IMR-90 (cell line): ENCODE data around the gene AGBL1. TPM values are rescaled to one million over a fixed set of nuclear protein-coding genes. Genes with fewer than 3 reads are reported as not detected.

ENCODE experiments used
- ATAC-seq: fragments of 200-7000 bp; cut with Tn5 transposase; 2 replicates; pipeline ENCODE4 v1.9.1; 2020; ENCODE audit warnings: low read depth, mild to moderate bottlenecking, moderate library complexity
- BruUV-seq: library from RNA; stranded (reverse); fragments of 400-500 nt; replicated peaks from 2 replicates; lab custom pipeline; 2021; lab: Mats Ljungman, UMichigan
- CTCF ChIA-PET: fragments of 300-600 bp; formaldehyde crosslinking; extraction: SDS; loops from one replicate; lab custom pipeline; 2021; ENCODE audit warnings: antibody characterized with exemption; lab: Yijun Ruan, JAX
- POLR2A ChIA-PET: fragments of 300-600 bp; sonication (Branson Sonifier 250); formaldehyde crosslinking; loops from one replicate; lab custom pipeline; 2022; ENCODE audit warnings: antibody characterized with exemption; ENCODE audit not compliant: unreplicated experiment; lab: Charles Lee
- DNase-seq: peaks from one replicate; pipeline ENCODE4 v3.0.0; 2013
- H2AFZ ChIP-seq: replicated peaks from 2 replicates; pipeline ENCODE3; 2013; ENCODE audit warnings: low read length, mild to moderate bottlenecking; ENCODE audit not compliant: poor library complexity
- H2AK5ac ChIP-seq: 2 replicates; pipeline ENCODE4 v1.6.1; 2013; ENCODE audit warnings: low read depth, low read length, inconsistent platforms
- H2AK9ac ChIP-seq: replicated peaks from 2 replicates; pipeline ENCODE3; 2013; ENCODE audit warnings: mild to moderate bottlenecking, low read depth, low read length, moderate library complexity; ENCODE audit not compliant: poor library complexity
- H2BK120ac ChIP-seq: 2 replicates; pipeline ENCODE4 v1.6.1; 2013; ENCODE audit warnings: low read depth, low read length, inconsistent platforms
- H2BK15ac ChIP-seq: 3 replicates; pipeline ENCODE4 v1.6.1; 2013; ENCODE audit warnings: low read depth, low read length, inconsistent platforms
- H2BK20ac ChIP-seq: 2 replicates; pipeline ENCODE4 v1.6.1; 2013; ENCODE audit warnings: low read depth, mild to moderate bottlenecking, inconsistent platforms, low read length, moderate library complexity
- H2BK5ac ChIP-seq: 2 replicates; pipeline ENCODE4 v1.6.1; 2013; ENCODE audit warnings: mild to moderate bottlenecking, low read depth, low read length, inconsistent platforms; ENCODE audit not compliant: poor library complexity, severe bottlenecking
- H3K14ac ChIP-seq: replicated peaks from 2 replicates; pipeline ENCODE4 v1.6.1; 2013; ENCODE audit warnings: low read depth, low read length, inconsistent platforms
- H3K18ac ChIP-seq: 2 replicates; pipeline ENCODE4 v1.6.1; 2013; ENCODE audit warnings: low read depth, low read length, control low read depth
- H3K23ac ChIP-seq: 2 replicates; pipeline ENCODE4 v1.6.1; 2013; ENCODE audit warnings: low read depth, low read length, inconsistent platforms
- H3K27ac ChIP-seq: 2 replicates; pipeline ENCODE4 v1.5.1; 2013; ENCODE audit warnings: mild to moderate bottlenecking, control low read depth, low read length; ENCODE audit not compliant: insufficient read depth
- H3K27me3 ChIP-seq: 2 replicates; pipeline ENCODE4 v1.6.1; 2013; ENCODE audit warnings: low read length; ENCODE audit not compliant: control insufficient read depth, insufficient read depth
- H3K36me3 ChIP-seq: 2 replicates; pipeline ENCODE4 v1.6.1; 2013; ENCODE audit warnings: low read length, mixed read lengths; ENCODE audit not compliant: control insufficient read depth, insufficient read depth
- H3K4ac ChIP-seq: 2 replicates; pipeline ENCODE4 v1.6.1; 2013; ENCODE audit warnings: low read depth, low read length, inconsistent platforms
- H3K4me1 ChIP-seq: 2 replicates; pipeline ENCODE4 v1.6.1; 2013; ENCODE audit warnings: low read length, mixed read lengths; ENCODE audit not compliant: control insufficient read depth, insufficient read depth
- H3K4me2 ChIP-seq: 2 replicates; pipeline ENCODE4 v1.6.1; 2013; ENCODE audit warnings: low read depth, mild to moderate bottlenecking, control low read depth, low read length, moderate library complexity
- H3K4me3 ChIP-seq: 2 replicates; pipeline ENCODE4 v1.5.1; 2013; ENCODE audit warnings: low read depth, mild to moderate bottlenecking, control low read depth, low read length, moderate library complexity; ENCODE audit not compliant: insufficient read depth
- H3K56ac ChIP-seq: 2 replicates; pipeline ENCODE4 v1.6.1; 2013; ENCODE audit warnings: low read length, inconsistent platforms; ENCODE audit not compliant: insufficient read depth; ENCODE audit errors: extremely low read depth
- H3K79me1 ChIP-seq, 2 experiments: 2 replicates each; pipeline ENCODE4 v1.6.1; 2013; ENCODE audit warnings: low read length in 2 of 2, inconsistent platforms in 1 of 2, low read depth in 1 of 2
- H3K9ac ChIP-seq: 2 replicates; pipeline ENCODE4 v1.6.1; 2013; ENCODE audit warnings: low read depth, low read length, control low read depth
- H3K9me1 ChIP-seq: 2 replicates; pipeline ENCODE4 v1.6.1; 2013; ENCODE audit warnings: low read length, inconsistent platforms; ENCODE audit not compliant: insufficient read depth
- H3K9me3 ChIP-seq: 2 replicates; pipeline ENCODE4 v1.6.1; 2013; ENCODE audit warnings: low read length; ENCODE audit not compliant: control insufficient read depth, insufficient read depth
- H4K20me1 ChIP-seq: 2 replicates; pipeline ENCODE4 v1.6.1; 2013; ENCODE audit warnings: low read length, inconsistent platforms; ENCODE audit not compliant: insufficient read depth
- H4K5ac ChIP-seq: 2 replicates; pipeline ENCODE4 v1.6.1; 2013; ENCODE audit warnings: mild to moderate bottlenecking, low read depth, low read length, control low read depth
- H4K8ac ChIP-seq, 2 experiments: 2 replicates each; pipeline ENCODE4 v1.6.1; 2013; ENCODE audit warnings: low read depth in 2 of 2, low read length in 2 of 2, control low read depth in 1 of 2, inconsistent platforms in 1 of 2
- H4K91ac ChIP-seq: 2 replicates; pipeline ENCODE4 v1.6.1; 2013; ENCODE audit warnings: low read depth, low read length, inconsistent platforms; ENCODE audit not compliant: insufficient read depth
- CEBPB ChIP-seq: IDR thresholded peaks from 2 replicates; pipeline ENCODE4 v1.6.1; 2012; ENCODE audit warnings: low read depth, low read length, improper control_type of control experiment
- CHD1 ChIP-seq: IDR thresholded peaks from 2 replicates; pipeline ENCODE4 v1.6.1; 2012; ENCODE audit warnings: low read depth, low read length, improper control_type of control experiment
- CTCF ChIP-seq: conservative IDR thresholded peaks from 2 replicates; pipeline ENCODE4 v1.5.1; 2012; ENCODE audit warnings: mild to moderate bottlenecking, low read depth, low read length, improper control_type of control experiment
- FOS ChIP-seq: fragments of 150-350 bp; IDR thresholded peaks from 2 replicates; pipeline ENCODE4 v1.6.1; 2016; ENCODE audit warnings: low read depth, low read length
- MAFK ChIP-seq: IDR thresholded peaks from 2 replicates; pipeline ENCODE4 v1.6.1; 2012; ENCODE audit warnings: low read depth, low read length, improper control_type of control experiment
- MAZ ChIP-seq: IDR thresholded peaks from 2 replicates; pipeline ENCODE4 v1.6.1; 2012; ENCODE audit warnings: low read depth, mild to moderate bottlenecking, low read length, improper control_type of control experiment, moderate library complexity, borderline replicate concordance
- MXI1 ChIP-seq: IDR thresholded peaks from 2 replicates; pipeline ENCODE4 v1.6.1; 2012; ENCODE audit warnings: low read depth, mild to moderate bottlenecking, low read length, moderate library complexity, borderline replicate concordance
- RAD21 ChIP-seq: IDR thresholded peaks from 2 replicates; pipeline ENCODE4 v1.6.1; 2012; ENCODE audit warnings: low read length, improper control_type of control experiment
- RCOR1 ChIP-seq: IDR thresholded peaks from 2 replicates; pipeline ENCODE4 v1.6.1; 2012; ENCODE audit warnings: mild to moderate bottlenecking, low read length, improper control_type of control experiment; ENCODE audit not compliant: insufficient replicate concordance
- WGBS, 2 experiments: methylation state at CpG; one replicate each; pipeline versions ENCODE4 v1.1.5 to v1.1.7; 2013; ENCODE audit warnings: missing lambda C conversion rate in 2 of 2; ENCODE audit not compliant: insufficient read length in 1 of 2; ENCODE audit errors: extremely low coverage in 2 of 2; 5-methylcytosine and 5-hydroxymethylcytosine counted together
- dilution Hi-C: fragments of 300-500 bp; cut with HindIII; formaldehyde crosslinking; loops from one replicate; pipeline ENCODE4 v1.14.3; 2018; ENCODE audit warnings: low sequenced_read_pairs; ENCODE audit not compliant: unreplicated experiment
- in situ Hi-C: fragments of 300-500 bp; cut with MboI; formaldehyde crosslinking; loops from 3 replicates; pipeline ENCODE4 v1.14.3; 2019; ENCODE audit warnings: low sequenced_read_pairs, inconsistent platforms, mixed read lengths
- intact Hi-C: fragments of 100-400 bp; cut with micrococcal nuclease; formaldehyde crosslinking; loops from 2 replicates; pipeline ENCODE4 v1.10.0; 2022
- polyA plus RNA-seq, 3 experiments: library from polyadenylated mRNA; depleted of rRNA; stranded (reverse); fragments of >200 nt; gene quantifications; 2 replicates each; pipeline ENCODE4 v1.2.3, GENCODE V29; 2012; ENCODE audit warnings: low replicate concordance in 1 of 3
- total RNA-seq: library from RNA; depleted of rRNA; stranded (reverse); fragments of >200 nt; gene quantifications from 2 replicates; pipeline ENCODE4 v1.2.3, GENCODE V29; 2012
- TF ChIP-seq, protein P1 (sequence below): fragments of 150-350 bp; IDR thresholded peaks from 2 replicates; pipeline ENCODE4 v1.6.1; 2016; ENCODE audit warnings: low read depth, mild to moderate bottlenecking, low read length, moderate library complexity, borderline replicate concordance
- TF ChIP-seq, protein P2 (sequence below): fragments of 150-350 bp; IDR thresholded peaks from 2 replicates; pipeline ENCODE4 v1.6.1; 2017; ENCODE audit warnings: mild to moderate bottlenecking, antibody characterized with exemption, low read length, low read depth

The AGBL1 gene
- total and polyA plus RNA-seq, 2 of the 4 experiments (the other 2 are of a cell fraction): not detected

DNA sequence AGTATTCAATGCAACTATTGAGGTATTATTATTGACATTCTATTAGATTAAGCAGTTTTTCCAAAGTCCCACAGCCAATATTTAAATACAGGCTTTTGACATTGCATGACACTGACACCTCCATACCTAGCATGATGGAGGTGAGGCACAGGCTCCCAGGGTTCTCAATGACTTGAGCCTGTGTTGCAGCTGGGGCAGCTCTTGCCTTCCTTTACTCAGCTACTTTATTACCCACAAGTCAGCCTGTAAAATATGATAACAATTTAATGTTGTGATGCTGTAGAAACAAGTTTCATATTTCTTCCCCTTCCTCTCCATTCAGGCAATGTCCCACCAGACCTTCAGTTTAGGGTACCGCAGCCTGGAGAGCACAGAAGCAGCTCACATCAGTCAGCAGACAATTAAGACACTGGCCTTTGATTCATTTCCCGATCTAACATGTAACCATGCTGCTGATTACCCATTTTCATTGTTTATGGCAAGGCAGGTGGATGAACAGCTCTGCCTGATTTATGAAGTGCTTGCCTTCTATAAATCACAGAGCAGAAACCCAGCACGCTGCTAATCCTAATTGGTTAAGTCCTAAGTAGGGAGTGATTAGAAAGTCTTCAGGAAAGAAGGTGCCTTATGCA is 826.1 kb downstream of the AGBL1 start (continued):
- TF ChIP-seq, protein P1, sequence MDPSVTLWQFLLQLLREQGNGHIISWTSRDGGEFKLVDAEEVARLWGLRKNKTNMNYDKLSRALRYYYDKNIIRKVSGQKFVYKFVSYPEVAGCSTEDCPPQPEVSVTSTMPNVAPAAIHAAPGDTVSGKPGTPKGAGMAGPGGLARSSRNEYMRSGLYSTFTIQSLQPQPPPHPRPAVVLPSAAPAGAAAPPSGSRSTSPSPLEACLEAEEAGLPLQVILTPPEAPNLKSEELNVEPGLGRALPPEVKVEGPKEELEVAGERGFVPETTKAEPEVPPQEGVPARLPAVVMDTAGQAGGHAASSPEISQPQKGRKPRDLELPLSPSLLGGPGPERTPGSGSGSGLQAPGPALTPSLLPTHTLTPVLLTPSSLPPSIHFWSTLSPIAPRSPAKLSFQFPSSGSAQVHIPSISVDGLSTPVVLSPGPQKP: no peak

DNA sequence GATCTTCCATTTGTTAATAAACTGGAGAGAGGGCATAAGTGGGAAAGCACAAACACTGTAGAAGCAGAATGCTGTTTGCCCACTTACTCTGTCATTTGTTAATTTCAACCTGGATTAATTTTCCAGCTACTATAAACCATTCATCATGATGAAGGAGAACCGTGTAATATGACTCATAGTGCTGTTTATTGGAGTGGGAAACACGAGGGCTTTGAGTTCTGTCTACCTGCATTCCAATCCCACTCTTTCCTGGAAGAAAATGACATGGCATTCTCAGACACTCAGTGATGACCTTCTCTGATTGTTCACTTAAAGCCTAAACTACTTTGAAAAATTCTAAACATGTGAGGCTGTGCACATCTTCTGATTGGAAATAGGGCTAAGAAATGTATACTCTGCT is 826.7 kb downstream of the AGBL1 start:
- Histone ChIP-seq H2BK20ac (no peak overlapping the region), H4K8ac (no peak overlapping the region), H3K4me1 (no peaks in the 10 kb centered on the region), H3K56ac (no peak overlapping the region), H2AFZ (no peak overlapping the region), H3K9ac (no peak overlapping the region), H4K5ac (no peak overlapping the region), H2BK120ac (no peak overlapping the region), H3K36me3 (no peaks in the 10 kb centered on the region), H3K18ac (no peak overlapping the region), H3K27ac (no peak overlapping the region), H2AK9ac (no peak overlapping the region), H3K79me1 (no peaks in the 10 kb centered on the region), H3K4ac (no peak overlapping the region), H3K14ac (no peak overlapping the region), H3K23ac (no peak overlapping the region), H2AK5ac (no peak overlapping the region), H4K20me1 (no peaks in the 10 kb centered on the region), H3K4me3 (no peak overlapping the region), H2BK5ac (no peak overlapping the region), H3K9me3 (peaks cover 18% of the 10 kb centered on the region), H3K27me3 (no peaks in the 10 kb centered on the region), H3K9me1 (no peaks in the 10 kb centered on the region), H3K4me2 (no peak overlapping the region), H2BK15ac (no peak overlapping the region), H4K91ac (no peak overlapping the region)
- DNase-seq (no peak), ATAC-seq (no peak)
- no CpG with 5 or more reads among the region's 2 CpGs for WGBS, 2 experiments
- in situ Hi-C loops: no loop called here
- BruUV-seq: no TSS peak
- ChIA-PET POLR2A (no interaction called here), CTCF (no interaction called here)
- intact Hi-C loops: no loop called here
- dilution Hi-C loops: no loop called here
- TF ChIP-seq MXI1 (no peak), CHD1 (no peak), MAFK (no peak), RAD21 (no peak), CTCF (no peak), RCOR1 (no peak), FOS (no peak), CEBPB (no peak), MAZ (no peak)
- TF ChIP-seq, protein P2, sequence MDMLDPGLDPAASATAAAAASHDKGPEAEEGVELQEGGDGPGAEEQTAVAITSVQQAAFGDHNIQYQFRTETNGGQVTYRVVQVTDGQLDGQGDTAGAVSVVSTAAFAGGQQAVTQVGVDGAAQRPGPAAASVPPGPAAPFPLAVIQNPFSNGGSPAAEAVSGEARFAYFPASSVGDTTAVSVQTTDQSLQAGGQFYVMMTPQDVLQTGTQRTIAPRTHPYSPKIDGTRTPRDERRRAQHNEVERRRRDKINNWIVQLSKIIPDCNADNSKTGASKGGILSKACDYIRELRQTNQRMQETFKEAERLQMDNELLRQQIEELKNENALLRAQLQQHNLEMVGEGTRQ: no peak
- TF ChIP-seq, protein P1: no peak
